ENCODE data around the gene PHF20.
"Not testable (repeated sequence)": the region's sequence is repeated elsewhere in the genome, so short reads cannot be mapped to it uniquely, and the experiment has no call there.

The PHF20 gene

GRCh38 chr20:35992713-35993335 lies 221.0 kb downstream of the PHF20 start:
- Histone ChIP-seq H3K4me1 (ENCODE audit: control insufficient read depth, low read depth, low read length) (no peaks in the 10 kb centered on the region), H3K9ac (ENCODE audit: low read length) (no peak overlapping the region), H3K27me3 (ENCODE audit: control insufficient read depth, insufficient read depth, low read length) (no peaks in the 10 kb centered on the region), H3K9me3 (ENCODE audit: control insufficient read depth, low read depth, low read length) (no peaks in the 10 kb centered on the region), H3K36me3 (ENCODE audit: control insufficient read depth, low read depth, low read length) (no peaks in the 10 kb centered on the region), H3K27ac (ENCODE audit: low read length) (no peak overlapping the region), H3K4me3 (ENCODE audit: low read length) (no peak overlapping the region)

DNA sequence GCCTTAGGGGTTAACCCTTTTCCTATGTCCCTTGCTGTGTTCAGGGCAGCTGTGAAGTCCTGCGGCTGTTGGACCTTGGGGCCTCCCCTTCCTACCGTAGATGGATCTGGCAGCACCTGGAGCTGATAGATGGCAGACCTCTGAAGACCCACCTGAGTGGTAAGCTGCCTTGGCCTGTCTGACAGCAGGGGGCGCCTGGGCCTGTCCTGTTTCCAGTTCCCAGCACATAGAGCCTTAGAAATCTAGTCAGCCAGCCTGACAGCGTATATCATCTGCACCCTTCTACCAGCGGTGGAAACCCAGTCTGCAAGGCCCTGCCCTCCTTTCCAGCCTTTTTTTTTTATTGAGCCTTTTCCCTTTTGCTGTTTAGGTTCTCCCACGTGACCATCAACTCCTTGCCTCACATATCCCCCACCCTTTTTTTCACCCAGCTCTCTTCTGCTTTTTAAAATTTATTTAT lies 223.2 kb downstream of the PHF20 start:
- Histone ChIP-seq H3K4me3 (ENCODE audit: low read length) (no peak overlapping the region), H3K4me1 (ENCODE audit: control insufficient read depth, low read depth, low read length) (no peaks in the 10 kb centered on the region), H3K9me3 (ENCODE audit: control insufficient read depth, low read depth, low read length) (no peaks in the 10 kb centered on the region), H3K27me3 (ENCODE audit: control insufficient read depth, insufficient read depth, low read length) (no peaks in the 10 kb centered on the region), H3K9ac (ENCODE audit: low read length) (no peak overlapping the region), H3K36me3 (ENCODE audit: control insufficient read depth, low read depth, low read length) (no peaks in the 10 kb centered on the region), H3K27ac (ENCODE audit: low read length) (no peak overlapping the region)

DNA sequence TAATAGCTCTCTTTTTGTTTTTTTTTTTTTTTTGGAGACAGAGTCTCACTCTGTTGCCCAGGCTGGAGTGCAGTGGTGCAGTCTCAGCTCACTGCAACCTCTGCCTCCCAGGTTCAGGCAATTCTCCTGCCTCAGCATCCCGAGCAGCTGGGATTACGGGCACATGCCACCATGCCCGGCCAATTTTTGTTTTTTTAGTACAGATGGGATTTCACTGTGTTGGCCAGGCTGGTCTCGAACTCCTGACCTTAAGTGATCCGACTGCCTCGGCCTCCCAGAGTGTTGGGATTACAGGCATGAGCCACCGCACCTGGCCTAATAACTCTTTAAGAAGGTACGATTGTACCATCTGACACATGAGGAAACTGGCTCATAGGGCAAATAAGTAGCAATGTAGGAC lies 224.7 kb downstream of the PHF20 start:
- H3K27ac ChIP-seq (ENCODE audit: low read length); H3K9ac ChIP-seq (ENCODE audit: low read length); H3K9me3 ChIP-seq (ENCODE audit: control insufficient read depth, low read depth, low read length); H3K36me3 ChIP-seq (ENCODE audit: control insufficient read depth, low read depth, low read length); H3K4me3 ChIP-seq (ENCODE audit: low read length); H3K4me1 ChIP-seq (ENCODE audit: control insufficient read depth, low read depth, low read length); H3K27me3 ChIP-seq (ENCODE audit: control insufficient read depth, insufficient read depth, low read length): not testable (repeated sequence)

Measured in iPS-18a (cell line).